HUES64 (cell line): ENCODE results near the gene GNAS-AS1.
A peak's percentile ranks its signal among the peaks of the same experiment; 100 is the strongest.
"Not testable (repeated sequence)": the region's sequence is repeated elsewhere in the genome, so short reads cannot be mapped to it uniquely, and the experiment has no call there.

Experiments used
- H3K27ac ChIP-seq: 2 replicates; pipeline ENCODE4 v1.7.0; 2013; ENCODE audit warnings: low read depth, low read length, inconsistent platforms
- H3K27me3 ChIP-seq: 2 replicates; pipeline ENCODE4 v1.6.1; 2013; ENCODE audit warnings: mild to moderate bottlenecking, low read length; ENCODE audit not compliant: insufficient read depth
- H3K36me3 ChIP-seq: 2 replicates; pipeline ENCODE4 v1.6.1; 2013; ENCODE audit warnings: mild to moderate bottlenecking, low read length; ENCODE audit not compliant: insufficient read depth
- H3K4me1 ChIP-seq: 2 replicates; pipeline ENCODE4 v1.6.1; 2013; ENCODE audit warnings: mild to moderate bottlenecking, low read length, moderate library complexity; ENCODE audit not compliant: insufficient read depth
- H3K4me3 ChIP-seq: 2 replicates; pipeline ENCODE4 v1.5.1; 2013; ENCODE audit warnings: mild to moderate bottlenecking, low read length, moderate library complexity
- H3K9ac ChIP-seq: 2 replicates; pipeline ENCODE4 v1.6.1; 2013; ENCODE audit warnings: mild to moderate bottlenecking, low read depth, low read length
- H3K9me3 ChIP-seq: 2 replicates; pipeline ENCODE4 v1.6.1; 2013; ENCODE audit warnings: low read depth, low read length; ENCODE audit not compliant: insufficient read depth
- WGBS: fragments of 150-250, 120-280 bp; methylation state at CpG from one replicate; pipeline ENCODE4 v1.1.7; 2013; ENCODE audit warnings: missing lambda C conversion rate; 5-methylcytosine and 5-hydroxymethylcytosine counted together

Gene GNAS-AS1

GRCh38 chr20:58840816-58841538 lies 9.7 kb downstream of the GNAS-AS1 start:
- no peak overlapping the region; the same call in 1 of the 2 replicates for H3K27ac ChIP-seq
- 58% methylated on average over 51 of the region's 51 CpGs for WGBS
- peaks cover 48% of the 10 kb centered on the region for H3K36me3 ChIP-seq
- peak overlapping the region; percentile 61 for H3K4me3 ChIP-seq
- peaks cover 40% of the 10 kb centered on the region for H3K4me1 ChIP-seq
- H3K27me3 ChIP-seq, result peaks cover 37% of the 10 kb centered on the region
- H3K9ac ChIP-seq, result peak overlapping the region; percentile 65
- H3K9me3 ChIP-seq, result no peaks in the 10 kb centered on the region

- Histone ChIP-seq H3K9ac (peak overlapping the region; percentile 65), H3K9me3 (no peaks in the 10 kb centered on the region), H3K27ac (no peak overlapping the region), H3K4me3 (peak overlapping the region; percentile 61), H3K27me3 (peaks cover 37% of the 10 kb centered on the region), H3K36me3 (peaks cover 49% of the 10 kb centered on the region), H3K4me1 (peaks cover 32% of the 10 kb centered on the region)
- 57% methylated on average over 67 of the region's 67 CpGs for WGBS
Observed at GRCh38 chr20:58839991-58840747, 10.5 kb downstream of the GNAS-AS1 start.

DNA sequence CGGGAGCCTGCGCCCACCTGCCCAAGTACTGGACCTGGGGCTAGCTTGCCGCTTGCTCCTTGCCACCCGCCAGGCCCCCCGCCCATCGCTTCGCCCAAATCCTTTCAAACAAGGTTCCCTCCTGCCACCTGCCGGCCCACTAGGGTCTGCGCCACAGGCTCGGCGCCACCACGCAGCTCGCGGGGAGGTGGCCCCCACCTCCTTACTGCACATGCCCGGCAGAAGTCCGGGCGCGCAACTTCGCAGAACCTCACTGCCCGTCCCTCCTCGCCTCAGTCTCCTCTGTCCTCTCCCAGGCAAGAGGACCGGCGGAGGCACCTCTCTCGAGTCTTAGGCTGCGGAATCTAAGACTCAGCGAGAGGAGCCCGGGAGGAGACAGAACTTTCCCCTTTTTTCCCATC lies 11.2 kb downstream of the GNAS-AS1 start:
- peaks cover 37% of the 10 kb centered on the region for H3K27me3 ChIP-seq
- peak overlapping the region; percentile 65 for H3K9ac ChIP-seq
- peaks cover 25% of the 10 kb centered on the region for H3K4me1 ChIP-seq
- H3K27ac ChIP-seq, result no peak overlapping the region
- no peaks in the 10 kb centered on the region for H3K9me3 ChIP-seq
- H3K36me3 ChIP-seq, result peaks cover 46% of the 10 kb centered on the region
- H3K4me3 ChIP-seq, result peak overlapping the region; percentile 61
- WGBS, result 55% methylated on average over 27 of the region's 27 CpGs

GRCh38 chr20:58838174-58838573 lies 12.5 kb downstream of the GNAS-AS1 start:
- Histone ChIP-seq H3K9ac (no peak overlapping the region), H3K4me1 (peaks cover 14% of the 10 kb centered on the region), H3K36me3 (peaks cover 54% of the 10 kb centered on the region), H3K4me3 (no peak overlapping the region), H3K9me3 (no peaks in the 10 kb centered on the region), H3K27ac (no peak overlapping the region), H3K27me3 (peaks cover 37% of the 10 kb centered on the region)
- WGBS, result 85% methylated on average over 4 of the region's 4 CpGs

GRCh38 chr20:58837717-58838116 lies 13.0 kb downstream of the GNAS-AS1 start:
- no peak overlapping the region for H3K9ac ChIP-seq
- no peak overlapping the region for H3K4me3 ChIP-seq
- 91% methylated on average over 1 of the region's 1 CpG for WGBS
- peaks cover 12% of the 10 kb centered on the region for H3K4me1 ChIP-seq
- H3K27me3 ChIP-seq, result peaks cover 37% of the 10 kb centered on the region
- H3K36me3 ChIP-seq, result peaks cover 59% of the 10 kb centered on the region
- H3K9me3 ChIP-seq, result no peaks in the 10 kb centered on the region
- H3K27ac ChIP-seq, result no peak overlapping the region

DNA sequence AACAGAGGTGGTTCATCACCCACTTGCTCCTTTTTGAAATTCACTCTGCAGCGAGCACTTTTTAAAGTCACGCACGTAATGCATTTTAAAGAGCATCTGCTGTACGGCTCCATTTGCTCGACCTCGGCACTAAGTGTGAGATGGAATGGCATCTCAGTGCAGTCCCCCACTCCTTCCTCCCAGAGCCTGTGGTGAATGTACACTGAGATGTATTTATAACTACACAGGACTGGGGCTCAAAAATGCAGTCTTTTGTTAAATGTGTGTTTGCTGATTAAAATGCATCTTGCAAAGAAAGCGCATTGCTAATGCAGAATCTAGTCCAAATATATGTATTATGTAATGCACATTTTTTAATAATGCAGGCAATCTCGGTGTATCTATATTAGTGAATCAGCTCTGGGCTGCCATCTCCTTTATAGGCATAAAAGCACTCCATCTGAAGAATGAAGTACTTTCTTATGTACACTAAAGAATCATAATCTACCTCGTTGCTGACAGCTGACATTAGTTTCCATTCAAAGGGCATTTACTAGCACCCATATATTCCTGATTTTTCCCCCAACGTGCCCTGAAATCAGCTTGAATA lies 14.0 kb downstream of the GNAS-AS1 start:
- H3K4me3 ChIP-seq, result no peak overlapping the region
- peaks cover 27% of the 10 kb centered on the region for H3K27me3 ChIP-seq
- H3K36me3 ChIP-seq, result peaks cover 50% of the 10 kb centered on the region
- no peak overlapping the region for H3K9ac ChIP-seq
- H3K9me3 ChIP-seq, result no peaks in the 10 kb centered on the region
- no peak overlapping the region for H3K27ac ChIP-seq
- H3K4me1 ChIP-seq, result peaks cover 4% of the 10 kb centered on the region; the same call in 1 of the 2 replicates
- WGBS, result 98% methylated on average over 10 of the region's 10 CpGs

- H3K36me3 ChIP-seq, result peaks cover 43% of the 10 kb centered on the region
- no peaks in the 10 kb centered on the region for H3K9me3 ChIP-seq
- 92% methylated on average over 2 of the region's 2 CpGs for WGBS
- H3K4me1 ChIP-seq, result peaks cover 4% of the 10 kb centered on the region; the same call in 1 of the 2 replicates
- H3K27me3 ChIP-seq, result peaks cover 13% of the 10 kb centered on the region
- no peak overlapping the region for H3K9ac ChIP-seq
- H3K4me3 ChIP-seq, result no peak overlapping the region
- no peak overlapping the region for H3K27ac ChIP-seq
Observed at GRCh38 chr20:58835231-58835630, 15.5 kb downstream of the GNAS-AS1 start.

DNA sequence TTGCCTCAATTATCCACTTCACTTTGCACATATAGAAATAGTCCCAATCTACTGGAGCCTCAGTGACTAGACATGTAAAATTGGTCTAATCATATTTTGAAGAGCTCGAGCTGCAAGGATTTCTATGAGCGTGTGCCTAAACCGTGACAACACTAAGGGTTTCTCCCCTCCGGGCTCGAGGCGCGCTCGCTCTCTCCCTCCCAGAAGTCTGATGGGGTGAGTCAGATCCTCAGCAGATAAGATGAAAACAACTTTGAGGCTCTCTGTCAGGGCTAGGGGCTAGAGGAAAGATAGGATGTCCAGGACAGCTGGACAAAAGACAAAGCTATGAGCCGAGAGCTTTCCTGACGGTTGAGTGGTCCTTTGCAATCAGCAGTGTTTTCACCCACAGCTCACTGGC lies 16.8 kb downstream of the GNAS-AS1 start:
- Histone ChIP-seq H3K4me3 (no peak overlapping the region), H3K9ac (no peak overlapping the region), H3K27me3 (peaks cover under 1% of the 10 kb centered on the region; the same call in 1 of the 2 replicates), H3K36me3 (peaks cover 43% of the 10 kb centered on the region), H3K9me3 (no peaks in the 10 kb centered on the region), H3K27ac (no peak overlapping the region), H3K4me1 (0 out of 2 replicates have a peak, but pooled peaks cover under 1% of the 10 kb centered on the region)
- WGBS, result 95% methylated on average over 10 of the region's 10 CpGs

DNA sequence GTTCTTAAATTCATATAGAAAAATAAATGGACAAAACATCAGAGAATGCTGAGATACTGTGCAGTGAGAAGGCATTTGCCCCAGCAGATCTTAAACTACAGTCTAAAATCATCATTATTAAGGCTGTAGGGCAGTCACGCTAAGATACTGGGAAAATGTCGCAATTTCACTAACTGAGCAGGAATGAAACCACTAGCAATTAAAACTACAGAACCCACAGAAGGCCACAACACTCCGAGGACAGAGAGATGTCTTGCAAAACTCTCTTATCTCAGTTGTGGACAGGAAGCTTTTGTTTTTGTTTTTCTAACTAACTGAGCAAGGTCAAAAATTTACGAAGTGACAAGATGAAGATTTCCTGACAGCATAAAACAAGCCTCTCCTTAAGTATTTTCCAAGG lies 18.2 kb downstream of the GNAS-AS1 start:
- Histone ChIP-seq H3K9ac (no peak overlapping the region), H3K9me3 (no peaks in the 10 kb centered on the region), H3K4me1 (no peaks in the 10 kb centered on the region), H3K4me3 (no peak overlapping the region), H3K27me3 (no peaks in the 10 kb centered on the region), H3K27ac (no peak overlapping the region), H3K36me3 (peaks cover 46% of the 10 kb centered on the region)
- WGBS, result 92% methylated on average over 4 of the region's 4 CpGs

DNA sequence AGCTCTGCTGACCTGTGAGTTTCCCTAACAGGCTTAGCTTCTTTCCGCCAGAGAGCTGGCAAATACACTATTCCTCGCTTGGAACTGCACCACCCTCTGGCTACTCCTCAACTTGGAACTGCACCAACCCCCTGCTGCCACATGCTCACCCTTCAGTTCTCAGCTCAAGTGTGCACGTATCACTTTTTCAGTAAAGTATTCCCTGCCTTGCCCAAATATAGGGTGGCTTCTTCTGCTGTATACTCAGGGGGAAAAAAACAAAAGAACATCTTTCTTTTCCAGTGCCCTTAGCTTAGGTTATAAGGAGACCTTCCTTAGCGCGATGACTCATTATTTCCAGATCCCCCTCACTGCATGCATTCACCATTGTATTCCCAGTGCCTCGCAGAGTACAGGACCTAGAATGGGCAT lies 21.2 kb downstream of the GNAS-AS1 start:
- Histone ChIP-seq H3K9ac (no peak overlapping the region), H3K9me3 (no peaks in the 10 kb centered on the region), H3K27ac (no peak overlapping the region), H3K27me3 (no peaks in the 10 kb centered on the region), H3K4me3 (no peak overlapping the region), H3K4me1 (no peaks in the 10 kb centered on the region), H3K36me3 (peaks cover 44% of the 10 kb centered on the region)
- WGBS, result 96% methylated on average over 6 of the region's 6 CpGs

DNA sequence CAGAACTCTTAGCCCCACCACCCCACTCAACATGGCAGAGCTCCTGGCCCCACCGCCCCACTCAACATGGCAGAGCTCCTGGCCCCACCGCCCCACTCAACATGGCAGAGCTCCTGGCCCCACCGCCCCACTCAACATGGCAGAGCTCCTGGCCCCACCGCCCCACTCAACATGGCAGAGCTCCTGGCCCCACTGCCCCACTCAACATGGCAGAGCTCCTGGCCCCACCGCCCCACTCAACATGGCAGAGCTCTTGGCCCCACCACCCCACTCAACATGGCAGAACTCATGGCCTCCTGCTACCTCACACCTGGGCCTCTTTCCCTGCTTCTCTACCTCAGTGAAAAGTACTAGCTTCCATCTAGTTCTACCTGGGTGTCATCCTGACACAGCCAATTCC lies 21.9 kb downstream of the GNAS-AS1 start:
- WGBS, result 96% methylated on average over 3 of the region's 5 CpGs
- peaks cover 43% of the 10 kb centered on the region for H3K36me3 ChIP-seq
- H3K9me3 ChIP-seq, H3K4me3 ChIP-seq, H3K27ac ChIP-seq, H3K9ac ChIP-seq, H3K4me1 ChIP-seq, H3K27me3 ChIP-seq: not testable (repeated sequence)
